SIG-M5 (cell line): Measurements from ENCODE around the gene AFDN.

Experiments used
- DNase-seq: peaks from one replicate; lab custom pipeline; 2025; lab: John Stamatoyannopoulos, UW

AFDN gene

DNA sequence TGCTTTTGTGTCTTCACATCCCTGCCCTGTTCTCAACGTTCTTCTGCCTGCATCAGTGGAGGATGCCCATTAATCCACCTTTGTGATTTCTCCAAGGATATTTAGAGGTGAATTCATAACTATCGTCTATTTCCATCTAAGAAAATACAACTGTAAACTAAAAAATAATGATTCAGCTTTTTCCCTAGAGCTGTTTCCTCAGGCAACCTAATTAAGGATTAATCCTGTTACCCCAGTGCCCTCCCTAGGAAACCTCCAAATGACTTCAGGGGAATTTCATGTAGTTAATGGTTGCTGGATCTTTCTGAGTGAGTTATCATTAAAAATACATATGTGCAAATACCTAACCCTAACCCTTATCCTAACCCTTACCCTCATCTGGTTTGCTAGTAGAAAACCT is 14.6 kb upstream of the AFDN start:
- DNase-seq: no peak

GRCh38 chr6:167815296-167815980 is 11.3 kb upstream of the AFDN start:
- no peak for DNase-seq

- no peak for DNase-seq
These were observed 9.7 kb upstream of the AFDN start for GRCh38 chr6:167817016-167817415.

DNA sequence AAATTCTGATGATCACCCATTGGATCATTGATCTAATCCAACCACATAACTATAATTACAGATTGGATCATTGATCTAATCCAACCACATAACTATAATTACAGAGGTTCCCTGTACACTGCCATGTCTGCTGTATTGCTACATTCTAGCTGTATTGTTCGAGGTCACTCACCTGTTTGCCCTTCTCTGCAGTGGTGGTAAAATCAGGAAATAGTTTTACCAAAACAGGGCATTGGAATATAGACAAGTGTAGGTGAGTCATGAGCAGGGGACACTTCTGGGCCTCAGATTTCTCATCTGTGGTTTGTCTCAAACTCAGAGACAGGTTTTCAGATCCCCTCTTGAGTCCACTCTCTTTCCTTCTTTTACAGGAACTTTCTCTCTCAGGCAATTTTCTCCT is 9.0 kb upstream of the AFDN start:
- DNase-seq: no peak

- DNase-seq: no peak
These were observed 7.1 kb upstream of the AFDN start for GRCh38 chr6:167819576-167819975.

DNA sequence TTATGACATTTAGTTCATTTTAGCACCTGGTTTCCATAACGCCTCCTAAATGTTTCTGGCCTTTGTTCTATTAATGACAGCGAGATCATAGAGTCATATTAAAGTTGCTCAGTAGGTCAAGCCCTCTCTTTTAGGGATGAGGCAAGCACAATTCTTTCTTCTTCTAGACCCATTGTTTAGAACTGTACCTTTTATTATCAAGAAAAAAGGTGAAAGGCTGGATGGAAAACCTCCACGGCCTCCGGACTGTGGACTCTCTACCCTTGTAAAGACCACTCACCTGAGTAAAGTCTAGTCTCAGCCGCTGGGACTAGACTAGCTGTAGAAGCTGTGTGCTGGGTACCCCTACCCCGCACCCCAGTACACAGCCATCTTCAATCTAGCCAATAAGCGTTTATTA is 6.0 kb upstream of the AFDN start:
- DNase-seq: no peak

- DNase-seq: no peak
These were observed 1.9 kb upstream of the AFDN start for GRCh38 chr6:167824591-167825331.

GRCh38 chr6:167825332-167826229 is 1.1 kb upstream of the AFDN start:
- DNase-seq: no peak

GRCh38 chr6:167826230-167826895 is 348 bp upstream of the AFDN start:
- no peak for DNase-seq

- no peak for DNase-seq
These were observed 1.0 kb downstream of the AFDN start for GRCh38 chr6:167827583-167828324.

- DNase-seq: no peak
These were observed 1.7 kb downstream of the AFDN start for GRCh38 chr6:167828325-167828956.

GRCh38 chr6:167829513-167829912 is 2.8 kb downstream of the AFDN start:
- DNase-seq: no peak

DNA sequence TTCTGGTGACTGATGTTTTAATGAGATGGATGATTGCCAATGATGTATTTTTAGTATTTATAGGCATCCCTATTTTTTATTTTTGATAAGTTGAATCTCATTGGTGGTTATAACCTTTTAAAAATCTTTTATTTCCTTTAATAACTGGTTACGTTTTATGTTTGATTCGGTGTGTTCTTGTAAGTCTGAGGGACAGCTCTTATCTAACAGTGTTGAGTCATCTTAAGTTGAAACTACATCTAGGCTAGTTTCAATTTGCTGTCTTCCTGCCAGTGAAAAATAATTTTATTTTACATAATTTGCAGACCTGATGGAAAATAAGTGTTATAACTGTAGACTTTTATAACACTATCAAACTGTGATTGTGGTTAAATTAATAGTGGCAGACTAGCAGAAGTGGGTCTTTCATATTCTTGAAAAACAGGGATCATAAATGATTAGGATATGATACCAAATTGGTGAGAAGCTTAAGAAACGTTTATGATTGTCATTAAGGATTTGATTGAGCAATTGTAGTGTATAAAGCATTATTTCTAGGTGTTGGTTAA is 4.6 kb downstream of the AFDN start:
- DNase-seq: no peak

DNA sequence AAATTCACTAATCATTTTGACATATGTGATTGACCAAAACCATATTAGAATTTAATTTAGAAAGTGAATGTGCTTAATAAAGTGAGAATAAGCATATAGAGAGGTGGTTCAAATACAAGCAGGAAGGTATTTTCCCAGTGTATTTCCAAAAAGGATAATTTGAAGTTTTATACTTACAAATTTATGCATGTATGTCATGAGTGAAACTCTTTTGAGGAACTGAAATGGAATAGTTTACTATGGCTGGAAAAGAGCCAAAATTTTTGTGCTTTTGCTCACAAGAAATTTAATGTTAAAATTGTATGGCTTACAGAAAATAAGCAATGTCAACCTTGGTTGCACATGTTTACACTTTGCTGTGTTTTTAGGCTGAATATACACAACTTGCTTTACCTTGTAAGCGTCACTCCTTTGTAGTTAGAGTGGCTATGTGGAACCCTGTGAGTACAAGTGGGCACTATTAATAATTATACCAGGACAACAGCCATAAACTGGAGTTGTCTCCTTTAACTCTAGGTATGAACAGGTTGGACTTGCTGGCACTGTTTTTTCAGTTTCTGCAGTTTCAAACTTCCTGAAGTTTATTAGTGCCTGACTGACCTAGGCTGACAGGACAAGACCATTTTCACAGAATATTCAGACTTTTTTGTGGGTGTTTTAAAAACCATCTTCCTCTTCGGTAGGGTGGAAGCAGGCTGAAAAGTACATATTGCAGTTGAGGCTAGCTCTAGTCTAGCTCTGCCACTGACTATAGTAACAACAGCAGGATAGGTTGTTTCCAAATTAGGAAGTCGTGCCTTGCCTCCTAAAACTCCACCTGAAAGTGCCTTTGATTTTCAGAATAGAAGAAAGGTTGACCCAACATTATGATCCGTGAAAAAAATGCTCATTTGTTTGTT is 6.0 kb downstream of the AFDN start:
- no peak for DNase-seq

GRCh38 chr6:167833396-167833763 is 6.7 kb downstream of the AFDN start:
- no peak for DNase-seq

- DNase-seq: no peak
These were observed 8.5 kb downstream of the AFDN start for GRCh38 chr6:167835260-167835659.

- no peak for DNase-seq
These were observed 10.0 kb downstream of the AFDN start for GRCh38 chr6:167836721-167837120.

DNA sequence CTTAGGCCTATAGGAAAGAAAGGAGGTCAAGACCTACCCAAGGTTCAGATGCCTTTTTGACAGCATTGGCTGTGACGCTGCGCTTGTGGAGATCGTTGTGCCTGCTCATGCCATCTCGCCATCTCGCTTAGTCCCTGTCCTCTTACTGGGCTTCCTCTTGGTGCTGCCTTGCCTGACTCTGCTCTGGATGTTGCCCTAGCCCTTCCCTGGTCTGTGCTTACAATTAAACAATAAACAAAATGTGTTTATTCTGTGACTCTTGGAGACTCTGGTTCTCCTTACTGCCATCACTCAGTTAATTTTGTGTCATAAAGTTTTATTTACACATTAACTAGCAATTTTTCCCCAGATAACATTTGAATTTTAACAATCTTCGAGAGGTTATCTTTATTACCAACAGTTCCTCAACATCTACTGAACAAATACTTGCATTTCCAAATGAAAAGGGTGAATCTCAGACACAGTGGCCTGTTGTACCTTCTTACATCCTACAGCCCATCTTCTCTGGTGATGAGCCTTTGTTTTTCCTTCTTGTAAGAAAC is 11.6 kb downstream of the AFDN start:
- no peak for DNase-seq

DNA sequence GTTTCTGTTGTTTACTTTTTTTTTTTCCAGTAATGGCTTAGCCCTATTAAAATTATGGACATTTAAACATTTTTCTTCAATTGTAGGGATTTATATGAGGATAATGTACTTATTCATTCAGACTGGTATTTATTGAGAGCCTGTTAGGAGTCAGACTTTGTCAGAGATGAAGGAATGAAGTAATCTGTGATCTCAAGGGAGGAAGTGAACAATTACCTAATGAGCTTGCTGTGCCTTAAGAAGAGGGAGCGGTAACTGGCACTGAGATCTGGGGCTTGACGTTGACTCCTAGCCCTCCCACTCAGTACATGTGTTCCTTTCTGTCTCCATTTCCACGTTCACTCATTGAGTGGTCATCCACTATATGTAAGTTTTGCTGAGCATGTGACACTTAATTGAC is 12.6 kb downstream of the AFDN start:
- DNase-seq: no peak
